A673 (cell line): Measurements from ENCODE around the gene TSHZ2.

Experiments
- CTCF ChIP-seq: fragments of 300-800, 200-600 bp; sonication (generic); conservative IDR thresholded peaks from 2 replicates; pipeline ENCODE4 v1.5.1; 2017; ENCODE audit warnings: low read depth, mild to moderate bottlenecking, antibody characterized with exemption, low read length, moderate library complexity, mixed read lengths
- EZH2 ChIP-seq: fragments of 200-600 bp; sonication (generic); IDR thresholded peaks from 2 replicates; pipeline ENCODE4 v1.6.1; 2017; ENCODE audit warnings: borderline replicate concordance, low read depth, mild to moderate bottlenecking, mixed read lengths, antibody characterized with exemption, low read length; ENCODE audit not compliant: poor library complexity, severe bottlenecking

DNA sequence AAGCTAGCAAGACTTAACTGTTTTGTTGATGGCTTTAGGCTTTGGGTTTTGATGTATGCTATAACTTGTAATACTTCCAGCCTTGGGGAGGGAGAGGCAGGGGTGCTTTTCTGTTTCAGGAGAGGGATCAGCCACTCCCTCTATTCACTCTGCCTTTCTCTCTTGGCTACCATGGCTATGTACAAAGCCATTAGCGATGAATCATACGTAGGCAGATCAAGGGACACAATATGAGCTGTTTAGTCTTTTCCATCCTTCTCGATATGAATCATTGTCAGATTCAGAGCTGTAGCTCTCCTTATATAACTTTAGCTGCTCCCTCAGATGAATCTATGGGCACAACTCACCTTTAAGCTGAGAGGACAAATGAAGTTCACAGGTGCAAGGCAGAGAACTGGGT, 230.6 kb downstream of the TSHZ2 start:
- no peak for TF ChIP-seq CTCF
- no peak for TF ChIP-seq EZH2
